ENCODE data around the gene MBD5.

DNA sequence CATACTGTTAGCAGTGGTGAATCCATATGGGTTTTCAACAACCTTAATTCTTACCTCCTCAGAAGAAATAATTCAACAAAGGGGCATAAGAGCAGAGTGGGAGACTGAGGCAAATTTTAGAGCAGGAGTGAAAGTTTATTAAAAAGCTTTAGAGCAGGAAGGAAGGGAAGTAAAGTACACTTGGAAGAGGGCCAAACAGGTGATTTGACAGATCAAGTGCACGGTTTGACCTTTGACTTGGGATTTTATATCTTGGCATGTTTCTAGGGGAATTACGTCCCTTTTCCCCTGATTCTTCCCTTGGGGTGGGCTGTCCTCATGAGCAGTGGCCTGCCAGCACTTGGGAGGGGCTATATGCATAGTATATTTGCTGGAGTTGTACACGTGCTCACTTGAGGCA is 280.5 kb downstream of the MBD5 start:
- TF ChIP-seq, protein P1, sequence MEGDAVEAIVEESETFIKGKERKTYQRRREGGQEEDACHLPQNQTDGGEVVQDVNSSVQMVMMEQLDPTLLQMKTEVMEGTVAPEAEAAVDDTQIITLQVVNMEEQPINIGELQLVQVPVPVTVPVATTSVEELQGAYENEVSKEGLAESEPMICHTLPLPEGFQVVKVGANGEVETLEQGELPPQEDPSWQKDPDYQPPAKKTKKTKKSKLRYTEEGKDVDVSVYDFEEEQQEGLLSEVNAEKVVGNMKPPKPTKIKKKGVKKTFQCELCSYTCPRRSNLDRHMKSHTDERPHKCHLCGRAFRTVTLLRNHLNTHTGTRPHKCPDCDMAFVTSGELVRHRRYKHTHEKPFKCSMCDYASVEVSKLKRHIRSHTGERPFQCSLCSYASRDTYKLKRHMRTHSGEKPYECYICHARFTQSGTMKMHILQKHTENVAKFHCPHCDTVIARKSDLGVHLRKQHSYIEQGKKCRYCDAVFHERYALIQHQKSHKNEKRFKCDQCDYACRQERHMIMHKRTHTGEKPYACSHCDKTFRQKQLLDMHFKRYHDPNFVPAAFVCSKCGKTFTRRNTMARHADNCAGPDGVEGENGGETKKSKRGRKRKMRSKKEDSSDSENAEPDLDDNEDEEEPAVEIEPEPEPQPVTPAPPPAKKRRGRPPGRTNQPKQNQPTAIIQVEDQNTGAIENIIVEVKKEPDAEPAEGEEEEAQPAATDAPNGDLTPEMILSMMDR (conservative IDR thresholded peaks at IDR 0.05; ENCODE audit: low read length): no peak
- TF ChIP-seq EZH2phosphoT487 (IDR thresholded peaks at IDR 0.05; ENCODE audit: borderline replicate concordance, low read depth, low read length): no peak
